ENCODE results near the gene PATZ1.
A peak's percentile ranks its signal among the peaks of the same experiment; 100 is the strongest.

Gene PATZ1

GRCh38 chr22:31279327-31279669, 66.8 kb downstream of the PATZ1 start:
- no peak for DNase-seq

GRCh38 chr22:31278626-31279326, 67.4 kb downstream of the PATZ1 start:
- DNase-seq, result peak; percentile 8

GRCh38 chr22:31278151-31278621, 68.0 kb downstream of the PATZ1 start:
- no peak for DNase-seq

GRCh38 chr22:31277741-31278140, 68.4 kb downstream of the PATZ1 start:
- no peak for DNase-seq

- DNase-seq, result no peak
Observed at GRCh38 chr22:31276426-31277167, 69.5 kb downstream of the PATZ1 start.

Data from suppressor macrophage treated with lipopolysaccharide for 4 hours (primary cell).